CD14-positive monocyte (primary cell): ENCODE results near the gene SLC43A2. TPM values are rescaled to one million over a fixed set of nuclear protein-coding genes. Genes with fewer than 3 reads are reported as not detected.

ENCODE experiments used
- DNase-seq, 3 donors: peaks; one replicate each; pipeline ENCODE4 v3.0.0-alpha.2; 2011 to 2022
- H2AFZ ChIP-seq: 2 replicates; pipeline ENCODE4 v1.6.0; 2012; ENCODE audit warnings: mild to moderate bottlenecking, low read depth, low read length, inconsistent platforms; ENCODE audit not compliant: insufficient read depth, poor library complexity, severe bottlenecking
- H3K27ac ChIP-seq, 2 donors: 1 replicate in 1 of 2; 2 replicates in 1 of 2; pipeline ENCODE4 v1.5.1; 2012 to 2013; ENCODE audit warnings: low read length in 2 of 2, control low read depth in 1 of 2, inconsistent platforms in 1 of 2, low read depth in 1 of 2, mild to moderate bottlenecking in 1 of 2
- H3K27me3 ChIP-seq, 2 donors: one replicate each; pipeline versions ENCODE4 v1.6.0 to v1.6.1; 2011 to 2013; ENCODE audit warnings: low read length in 2 of 2; ENCODE audit not compliant: control insufficient read depth in 2 of 2, insufficient read depth in 2 of 2
- H3K36me3 ChIP-seq, 2 donors: replicated peaks in 1 of 2; 1 replicate in 1 of 2; 2 replicates in 1 of 2; pipeline versions ENCODE4 v1.5.1 to v1.6.1; 2012 to 2013; ENCODE audit warnings: low read length in 2 of 2, control low read depth in 1 of 2, inconsistent platforms in 1 of 2, mild to moderate bottlenecking in 1 of 2; ENCODE audit not compliant: insufficient read depth in 2 of 2, control insufficient read depth in 1 of 2
- H3K4me1 ChIP-seq, 2 donors: 1 replicate in 1 of 2; 2 replicates in 1 of 2; pipeline versions ENCODE4 v1.5.1 to v1.6.1; 2012 to 2013; ENCODE audit warnings: low read length in 2 of 2, control low read depth in 1 of 2, inconsistent platforms in 1 of 2, mild to moderate bottlenecking in 1 of 2, moderate library complexity in 1 of 2; ENCODE audit not compliant: insufficient read depth in 2 of 2, control insufficient read depth in 1 of 2
- H3K4me2 ChIP-seq: replicated peaks from 2 replicates; pipeline ENCODE3; 2012; ENCODE audit warnings: low read length, moderate library complexity, mild to moderate bottlenecking; ENCODE audit not compliant: poor library complexity, severe bottlenecking; ENCODE audit errors: extremely low read depth
- H3K4me3 ChIP-seq, 3 experiments: fragments of 200-600 bp in 1 of 3; sonication (generic) in 1 of 3; replicated peaks in 1 of 3; 1 replicate in 2 of 3; 2 replicates in 1 of 3; pipeline ENCODE4 v1.5.1; 2011 to 2013; ENCODE audit warnings: low read length in 3 of 3, mild to moderate bottlenecking in 3 of 3, control low read depth in 2 of 3, low read depth in 2 of 3, inconsistent platforms in 1 of 3, moderate library complexity in 1 of 3
- H3K79me2 ChIP-seq: 2 replicates; pipeline ENCODE4 v1.6.0; 2012; ENCODE audit warnings: mild to moderate bottlenecking, control low read depth, inconsistent platforms, low read length, moderate library complexity; ENCODE audit not compliant: insufficient read depth
- H3K9ac ChIP-seq: 2 replicates; pipeline ENCODE4 v1.6.0; 2017; ENCODE audit warnings: low read length, mild to moderate bottlenecking; ENCODE audit not compliant: insufficient read depth, poor library complexity, severe bottlenecking
- H3K9me3 ChIP-seq, 2 donors: replicated peaks in 1 of 2; 1 replicate in 1 of 2; 2 replicates in 1 of 2; pipeline versions ENCODE4 v1.5.1 to v1.6.1; 2012 to 2013; ENCODE audit warnings: low read length in 2 of 2, control low read depth in 1 of 2; ENCODE audit not compliant: control insufficient read depth in 1 of 2, insufficient read depth in 1 of 2
- H4K20me1 ChIP-seq: 2 replicates; pipeline ENCODE4 v1.6.0; 2012; ENCODE audit warnings: mild to moderate bottlenecking, low read length, control low read depth, moderate library complexity; ENCODE audit not compliant: insufficient read depth
- H3K27ac Mint-ChIP-seq, 7 donors: one replicate each; pipeline ENCODE4 v1.8.0; 2020; ENCODE audit warnings: mild to moderate bottlenecking in 7 of 7, mixed read lengths in 7 of 7, moderate library complexity in 6 of 7, inconsistent platforms in 2 of 7
- H3K27me3 Mint-ChIP-seq, 3 donors: one replicate each; pipeline ENCODE4 v1.8.0; 2021 to 2022; ENCODE audit warnings: low read depth in 3 of 3, mild to moderate bottlenecking in 3 of 3, mixed read lengths in 3 of 3, moderate library complexity in 3 of 3, inconsistent platforms in 1 of 3
- H3K36me3 Mint-ChIP-seq, 2 donors: one replicate each; pipeline ENCODE4 v1.8.0; 2020; ENCODE audit warnings: mixed read lengths in 2 of 2, inconsistent platforms in 1 of 2, mild to moderate bottlenecking in 1 of 2
- H3K4me1 Mint-ChIP-seq: one replicate; pipeline ENCODE4 v1.8.0; 2020; ENCODE audit warnings: mild to moderate bottlenecking, mixed read lengths
- H3K4me3 Mint-ChIP-seq, 2 donors: one replicate each; pipeline ENCODE4 v1.8.0; 2020; ENCODE audit warnings: mild to moderate bottlenecking in 2 of 2, mixed read lengths in 2 of 2, moderate library complexity in 1 of 2
- H3K9me3 Mint-ChIP-seq, 7 donors: one replicate each; pipeline ENCODE4 v1.8.0; 2020 to 2022; ENCODE audit warnings: mixed read lengths in 7 of 7, mild to moderate bottlenecking in 6 of 7, moderate library complexity in 6 of 7, inconsistent platforms in 2 of 7
- CTCF ChIP-seq: fragments of 200-600 bp; IDR thresholded peaks from one replicate; pipeline ENCODE4 v1.8.0; 2022; ENCODE audit warnings: antibody characterized with exemption, mild to moderate bottlenecking
- WGBS: methylation state at CpG from one replicate; pipeline ENCODE4 v1.1.5; 2013; ENCODE audit warnings: missing lambda C conversion rate; ENCODE audit not compliant: insufficient coverage; 5-methylcytosine and 5-hydroxymethylcytosine counted together
- intact Hi-C, 2 donors: fragments of 100-400 bp; cut with micrococcal nuclease; formaldehyde crosslinking; loops; one replicate each; pipeline versions ENCODE4 v1.15.0 to v1.15.1; 2023
- polyA plus RNA-seq, 3 donors: library from polyadenylated mRNA; depleted of rRNA in 1 of 3; unstranded in 2 of 3; stranded (reverse) in 1 of 3; fragments of 300-500 nt in 2 of 3; fragments of >200 nt in 1 of 3; fragmentation: Illumina TruSeq in 2 of 3; gene quantifications; 1 replicate in 2 of 3; 2 replicates in 1 of 3; pipeline ENCODE4 v1.2.3, GENCODE V29; 2012 to 2021

SLC43A2 gene
- polyA plus RNA-seq, 3 donors, result 115 to 151 (median 117) TPM

GRCh38 chr17:1648173-1648962 is 19.7 kb upstream of the SLC43A2 start:
- DNase-seq, result peak in 1 of 3 donors; percentile 49

More at GRCh38 chr17:1648173-1648962, 19.7 kb upstream of the SLC43A2 start:
- no peaks in the 10 kb centered on the region for H3K27me3 ChIP-seq
- Mint-ChIP-seq H3K4me1 (peaks cover 54% of the 10 kb centered on the region), H3K36me3 (peaks cover 43 to 52% of the 10 kb centered on the region in 2 donors), H3K27me3 (peaks cover 0 to 20% (median 3%) of the 10 kb centered on the region in 3 donors), H3K27ac (peak overlapping the region in 6 of 7 donors; percentile 71 to 89 (median 77)), H3K4me3 (peak overlapping the region; percentile 82 to 88), H3K9me3 (peaks cover 0 to 3% (median 0%) of the 10 kb centered on the region in 7 donors)
- H3K4me3 ChIP-seq, result peak overlapping the region; percentile 57 to 80 (median 66)
- WGBS, result under 1% methylated on average over 54 of the region's 54 CpGs
- intact Hi-C loops, result loop anchor here (2.0 to 10.0 kb wide), 7 partner anchors 20 to 746 kb away; partner anchors contain the start of genes SLC43A2 (in 1 of the 2) and TLCD2 (in 1 of the 2)
- no peak for TF ChIP-seq CTCF
- H3K4me2 ChIP-seq, result peak overlapping the region; percentile 87
- peak overlapping the region; percentile 73 to 76 for H3K27ac ChIP-seq
- H3K9ac ChIP-seq, result peak overlapping the region; percentile 66
- peak overlapping the region; percentile 84 for H2AFZ ChIP-seq
- H3K4me1 ChIP-seq, result peaks cover 54 to 68% of the 10 kb centered on the region in 2 donors
- H3K36me3 ChIP-seq, result peaks cover 28 to 29% of the 10 kb centered on the region in 2 donors
- H4K20me1 ChIP-seq, result peaks cover 20% of the 10 kb centered on the region
- H3K79me2 ChIP-seq, result no peaks in the 10 kb centered on the region
- H3K9me3 ChIP-seq, result no peaks in the 10 kb centered on the region
